Measurements from ENCODE around the gene ARHGEF9.

The ARHGEF9 gene

DNA sequence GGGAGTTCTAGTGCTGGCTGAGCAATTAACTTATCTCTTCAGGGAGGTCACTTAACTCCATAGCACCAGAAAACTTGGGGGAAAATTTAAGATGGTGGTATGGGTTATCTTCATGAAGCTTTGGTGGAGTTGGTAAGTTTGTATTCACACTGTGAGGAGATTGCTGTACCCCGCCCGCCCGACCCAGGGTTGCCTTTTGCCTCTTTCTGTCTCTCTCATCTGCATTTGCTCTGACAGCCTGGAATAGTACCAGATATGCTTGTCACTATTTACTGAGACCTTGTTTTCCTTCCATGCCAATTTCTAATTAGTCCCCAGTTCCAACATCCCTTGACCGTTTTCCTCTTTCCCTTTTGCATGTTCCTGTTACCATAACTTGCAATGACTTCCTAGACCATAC lies 33.1 kb upstream of the ARHGEF9 start:
- Histone ChIP-seq H3K4me3 (ENCODE audit: low read depth, low read length) (no peak overlapping the region), H3K9me3 (ENCODE audit: control insufficient read depth, insufficient read depth, low read depth, low read length) (peaks cover 3% of the 10 kb centered on the region), H3K36me3 (ENCODE audit: control insufficient read depth in 2 of 2, insufficient read depth in 1 of 2, low read length in 2 of 2) (no peaks in the 10 kb centered on the region), H3K27ac (ENCODE audit: extremely low read depth, low read depth, low read length) (no peak overlapping the region), H3K4me1 (ENCODE audit: control insufficient read depth, insufficient read depth, low read length) (no peaks in the 10 kb centered on the region)
- TF ChIP-seq ZNF610 (tag by site-specific recombination; IDR thresholded peaks at IDR 0.05; ENCODE audit: borderline replicate concordance) (no peak), ZNF404 (tag by site-specific recombination; IDR thresholded peaks at IDR 0.05) (no peak), ZBTB8A (tag by site-specific recombination; IDR thresholded peaks at IDR 0.05) (no peak), WT1 (tag by site-specific recombination; IDR thresholded peaks at IDR 0.05) (no peak), ZNF10 (tag by site-specific recombination; IDR thresholded peaks at IDR 0.05) (no peak), ZNF560 (tag by site-specific recombination; IDR thresholded peaks at IDR 0.05; ENCODE audit: borderline replicate concordance) (no peak), GLIS1 (tag by site-specific recombination; IDR thresholded peaks at IDR 0.05) (no peak), ZBTB1 (tag by site-specific recombination; IDR thresholded peaks at IDR 0.05) (no peak), ZNF239 (tag by site-specific recombination; IDR thresholded peaks at IDR 0.05) (no peak), HOXD13 (CRISPR knock-in tag; IDR thresholded peaks at IDR 0.05; ENCODE audit: borderline replicate concordance) (no peak), ZNF660 (tag by site-specific recombination; IDR thresholded peaks at IDR 0.05) (no peak), ZNF223 (tag by site-specific recombination; IDR thresholded peaks at IDR 0.05) (no peak), MYNN (tag by site-specific recombination; IDR thresholded peaks at IDR 0.05; ENCODE audit: borderline replicate concordance) (no peak), ZNF398 (tag by site-specific recombination; IDR thresholded peaks at IDR 0.05) (no peak), ZNF510 (tag by site-specific recombination; IDR thresholded peaks at IDR 0.05; ENCODE audit: insufficient replicate concordance) (no peak)
- TF ChIP-seq, protein P1, sequence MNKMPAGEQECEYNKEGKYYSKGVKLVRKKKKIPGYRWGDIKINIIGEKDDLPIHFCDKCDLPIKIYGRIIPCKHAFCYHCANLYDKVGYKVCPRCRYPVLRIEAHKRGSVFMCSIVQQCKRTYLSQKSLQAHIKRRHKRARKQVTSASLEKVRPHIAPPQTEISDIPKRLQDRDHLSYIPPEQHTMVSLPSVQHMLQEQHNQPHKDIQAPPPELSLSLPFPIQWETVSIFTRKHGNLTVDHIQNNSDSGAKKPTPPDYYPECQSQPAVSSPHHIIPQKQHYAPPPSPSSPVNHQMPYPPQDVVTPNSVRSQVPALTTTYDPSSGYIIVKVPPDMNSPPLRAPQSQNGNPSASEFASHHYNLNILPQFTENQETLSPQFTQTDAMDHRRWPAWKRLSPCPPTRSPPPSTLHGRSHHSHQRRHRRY (tag by site-specific recombination; IDR thresholded peaks at IDR 0.05): no peak
- TF ChIP-seq, protein P2, sequence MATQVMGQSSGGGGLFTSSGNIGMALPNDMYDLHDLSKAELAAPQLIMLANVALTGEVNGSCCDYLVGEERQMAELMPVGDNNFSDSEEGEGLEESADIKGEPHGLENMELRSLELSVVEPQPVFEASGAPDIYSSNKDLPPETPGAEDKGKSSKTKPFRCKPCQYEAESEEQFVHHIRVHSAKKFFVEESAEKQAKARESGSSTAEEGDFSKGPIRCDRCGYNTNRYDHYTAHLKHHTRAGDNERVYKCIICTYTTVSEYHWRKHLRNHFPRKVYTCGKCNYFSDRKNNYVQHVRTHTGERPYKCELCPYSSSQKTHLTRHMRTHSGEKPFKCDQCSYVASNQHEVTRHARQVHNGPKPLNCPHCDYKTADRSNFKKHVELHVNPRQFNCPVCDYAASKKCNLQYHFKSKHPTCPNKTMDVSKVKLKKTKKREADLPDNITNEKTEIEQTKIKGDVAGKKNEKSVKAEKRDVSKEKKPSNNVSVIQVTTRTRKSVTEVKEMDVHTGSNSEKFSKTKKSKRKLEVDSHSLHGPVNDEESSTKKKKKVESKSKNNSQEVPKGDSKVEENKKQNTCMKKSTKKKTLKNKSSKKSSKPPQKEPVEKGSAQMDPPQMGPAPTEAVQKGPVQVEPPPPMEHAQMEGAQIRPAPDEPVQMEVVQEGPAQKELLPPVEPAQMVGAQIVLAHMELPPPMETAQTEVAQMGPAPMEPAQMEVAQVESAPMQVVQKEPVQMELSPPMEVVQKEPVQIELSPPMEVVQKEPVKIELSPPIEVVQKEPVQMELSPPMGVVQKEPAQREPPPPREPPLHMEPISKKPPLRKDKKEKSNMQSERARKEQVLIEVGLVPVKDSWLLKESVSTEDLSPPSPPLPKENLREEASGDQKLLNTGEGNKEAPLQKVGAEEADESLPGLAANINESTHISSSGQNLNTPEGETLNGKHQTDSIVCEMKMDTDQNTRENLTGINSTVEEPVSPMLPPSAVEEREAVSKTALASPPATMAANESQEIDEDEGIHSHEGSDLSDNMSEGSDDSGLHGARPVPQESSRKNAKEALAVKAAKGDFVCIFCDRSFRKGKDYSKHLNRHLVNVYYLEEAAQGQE (tag by site-specific recombination; IDR thresholded peaks at IDR 0.05): no peak
- CTCF ChIA-PET: interaction anchor here (0.6 kb wide), 1 partner anchor 591 kb away, joined by 3 read pairs; no protein-coding TSS in a partner anchor
- POLR2A ChIA-PET: no interaction called here

GRCh38 chrX:63817696-63818095 lies 32.7 kb upstream of the ARHGEF9 start:
- no peak overlapping the region for H3K27ac ChIP-seq (ENCODE audit: extremely low read depth, low read depth, low read length)
- CTCF ChIA-PET: no interaction called here
- peaks cover 3% of the 10 kb centered on the region for H3K9me3 ChIP-seq (ENCODE audit: control insufficient read depth, insufficient read depth, low read depth, low read length)
- H3K36me3 ChIP-seq (ENCODE audit: control insufficient read depth in 2 of 2, insufficient read depth in 1 of 2, low read length in 2 of 2): no peaks in the 10 kb centered on the region
- no peak overlapping the region for H3K4me3 ChIP-seq (ENCODE audit: low read depth, low read length)
- no peaks in the 10 kb centered on the region for H3K4me1 ChIP-seq (ENCODE audit: control insufficient read depth, insufficient read depth, low read length)
- POLR2A ChIA-PET: no interaction called here
- TF ChIP-seq, protein P3, sequence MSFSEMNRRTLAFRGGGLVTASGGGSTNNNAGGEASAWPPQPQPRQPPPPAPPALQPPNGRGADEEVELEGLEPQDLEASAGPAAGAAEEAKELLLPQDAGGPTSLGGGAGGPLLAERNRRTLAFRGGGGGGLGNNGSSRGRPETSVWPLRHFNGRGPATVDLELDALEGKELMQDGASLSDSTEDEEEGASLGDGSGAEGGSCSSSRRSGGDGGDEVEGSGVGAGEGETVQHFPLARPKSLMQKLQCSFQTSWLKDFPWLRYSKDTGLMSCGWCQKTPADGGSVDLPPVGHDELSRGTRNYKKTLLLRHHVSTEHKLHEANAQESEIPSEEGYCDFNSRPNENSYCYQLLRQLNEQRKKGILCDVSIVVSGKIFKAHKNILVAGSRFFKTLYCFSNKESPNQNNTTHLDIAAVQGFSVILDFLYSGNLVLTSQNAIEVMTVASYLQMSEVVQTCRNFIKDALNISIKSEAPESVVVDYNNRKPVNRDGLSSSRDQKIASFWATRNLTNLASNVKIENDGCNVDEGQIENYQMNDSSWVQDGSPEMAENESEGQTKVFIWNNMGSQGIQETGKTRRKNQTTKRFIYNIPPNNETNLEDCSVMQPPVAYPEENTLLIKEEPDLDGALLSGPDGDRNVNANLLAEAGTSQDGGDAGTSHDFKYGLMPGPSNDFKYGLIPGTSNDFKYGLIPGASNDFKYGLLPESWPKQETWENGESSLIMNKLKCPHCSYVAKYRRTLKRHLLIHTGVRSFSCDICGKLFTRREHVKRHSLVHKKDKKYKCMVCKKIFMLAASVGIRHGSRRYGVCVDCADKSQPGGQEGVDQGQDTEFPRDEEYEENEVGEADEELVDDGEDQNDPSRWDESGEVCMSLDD (tag by site-specific recombination; IDR thresholded peaks at IDR 0.05): no peak
- no peak for TF ChIP-seq ZNF514 (tag by site-specific recombination; IDR thresholded peaks at IDR 0.05)
- TF ChIP-seq ZBTB7A (tag by site-specific recombination; IDR thresholded peaks at IDR 0.05; ENCODE audit: low read depth): no peak
- no peak for TF ChIP-seq EGR2 (tag by site-specific recombination; IDR thresholded peaks at IDR 0.05; ENCODE audit: low read depth)
- TF ChIP-seq ZNF335 (tag by site-specific recombination; conservative IDR thresholded peaks at IDR 0.05): no peak
- TF ChIP-seq ZNF140 (tag by site-specific recombination; IDR thresholded peaks at IDR 0.05): no peak
- no peak for TF ChIP-seq ZNF621 (tag by site-specific recombination; IDR thresholded peaks at IDR 0.05)
- no peak for TF ChIP-seq ZNF2 (tag by site-specific recombination; IDR thresholded peaks at IDR 0.05)
